H1 (cell line): ENCODE results near the gene PRRT2. TPM values are rescaled to one million over a fixed set of nuclear protein-coding genes. Genes with fewer than 3 reads are reported as not detected.

Experiments
- ASH2L ChIP-seq: fragments of 200-600, 300-600 bp; sonication (generic); IDR thresholded peaks from one replicate; pipeline ENCODE4 v1.7.1; 2017; ENCODE audit warnings: low read length
- BACH1 ChIP-seq: IDR thresholded peaks from 2 replicates; pipeline ENCODE4 v1.6.1; 2012; ENCODE audit warnings: low read length, improper control_type of control experiment
- BCL11A ChIP-seq, 2 experiments: IDR thresholded peaks; one replicate each; pipeline ENCODE4 v1.6.1; 2011; ENCODE audit warnings: low read depth in 2 of 2, low read length in 2 of 2, mild to moderate bottlenecking in 2 of 2
- CBX5 ChIP-seq: fragments of 300-800, 300-1000 bp; sonication (generic); IDR thresholded peaks from 2 replicates; pipeline ENCODE4 v1.7.1; 2016; ENCODE audit warnings: antibody characterized with exemption, low read length, low read depth
- CEBPB ChIP-seq: IDR thresholded peaks from 2 replicates; pipeline ENCODE4 v1.6.1; 2012; ENCODE audit warnings: low read depth, low read length
- CHD2 ChIP-seq: IDR thresholded peaks from 2 replicates; pipeline ENCODE4 v1.6.1; 2012; ENCODE audit warnings: low read length, improper control_type of control experiment
- CREB1 ChIP-seq: IDR thresholded peaks from 2 replicates; pipeline ENCODE4 v1.6.1; 2012; ENCODE audit warnings: inconsistent platforms
- EZH2 ChIP-seq: fragments of 200-600 bp; sonication (generic); IDR thresholded peaks from 2 replicates; pipeline ENCODE4 v1.7.1; 2012; ENCODE audit warnings: low read depth, mild to moderate bottlenecking, moderate library complexity, low read length, inconsistent platforms; ENCODE audit not compliant: severe bottlenecking
- FOSL1 ChIP-seq: IDR thresholded peaks from 2 replicates; pipeline ENCODE4 v1.6.1; 2011; ENCODE audit warnings: mild to moderate bottlenecking, low read depth, low read length, moderate library complexity; ENCODE audit not compliant: insufficient read depth
- GTF2F1 ChIP-seq: IDR thresholded peaks from 2 replicates; pipeline ENCODE4 v1.6.1; 2012; ENCODE audit warnings: low read depth, low read length, improper control_type of control experiment, borderline replicate concordance
- HDAC6 ChIP-seq: IDR thresholded peaks from one replicate; pipeline ENCODE4 v1.7.1; 2012; ENCODE audit warnings: low read depth, mild to moderate bottlenecking, inconsistent platforms, low read length, moderate library complexity
- KDM1A ChIP-seq: fragments of 200-600, 300-600 bp; sonication (generic); IDR thresholded peaks from 2 replicates; pipeline ENCODE4 v1.7.1; 2016; ENCODE audit warnings: mild to moderate bottlenecking, low read length, borderline replicate concordance
- NANOG ChIP-seq: IDR thresholded peaks from 2 replicates; pipeline ENCODE4 v1.6.1; 2011; ENCODE audit warnings: low read length, low read depth, mild to moderate bottlenecking, inconsistent platforms; ENCODE audit not compliant: insufficient read depth, poor library complexity, severe bottlenecking
- PHF8 ChIP-seq: fragments of 200-600 bp; sonication (generic); conservative IDR thresholded peaks from 2 replicates; pipeline ENCODE4 v1.7.1; 2012; ENCODE audit warnings: low read depth, mild to moderate bottlenecking, inconsistent platforms, low read length, moderate library complexity
- POU5F1 ChIP-seq: IDR thresholded peaks from 2 replicates; pipeline ENCODE4 v1.6.1; 2011; ENCODE audit warnings: low read depth, mild to moderate bottlenecking, low read length, moderate library complexity
- RAD21 ChIP-seq, 2 experiments: IDR thresholded peaks in 1 of 2; conservative IDR thresholded peaks in 1 of 2; 2 replicates each; pipeline ENCODE4 v1.6.1; 2011; ENCODE audit warnings: low read depth in 2 of 2, low read length in 2 of 2, improper control_type of control experiment in 1 of 2, inconsistent platforms in 1 of 2, mild to moderate bottlenecking in 1 of 2, moderate library complexity in 1 of 2
- RNF2 ChIP-seq: fragments of 200-900, 300-1000 bp; sonication (generic); IDR thresholded peaks from 2 replicates; pipeline ENCODE4 v1.7.1; 2016; ENCODE audit warnings: borderline replicate concordance, low read depth, mild to moderate bottlenecking, antibody characterized with exemption, low read length; ENCODE audit not compliant: poor library complexity, severe bottlenecking; ENCODE audit errors: missing control alignments
- SAP30 ChIP-seq: fragments of 300-600 bp; sonication (generic); IDR thresholded peaks from 2 replicates; pipeline ENCODE4 v1.7.1; 2012; ENCODE audit warnings: low read length, moderate library complexity, mild to moderate bottlenecking, inconsistent platforms; ENCODE audit not compliant: insufficient read depth, insufficient replicate concordance
- SP1 ChIP-seq: IDR thresholded peaks from 2 replicates; pipeline ENCODE4 v1.6.1; 2011; ENCODE audit warnings: low read depth, low read length
- SP2 ChIP-seq: IDR thresholded peaks from 2 replicates; pipeline ENCODE4 v1.6.1; 2012; ENCODE audit warnings: mild to moderate bottlenecking, low read length, inconsistent platforms
- TAF1 ChIP-seq: IDR thresholded peaks from 2 replicates; pipeline ENCODE4 v1.6.1; 2011; ENCODE audit warnings: mild to moderate bottlenecking, low read depth, low read length
- TAF7 ChIP-seq: optimal IDR thresholded peaks from 2 replicates; pipeline ENCODE3; 2011; ENCODE audit warnings: low read depth, mild to moderate bottlenecking, inconsistent platforms, low read length, moderate library complexity, borderline replicate concordance
- YY1 ChIP-seq: IDR thresholded peaks from 2 replicates; pipeline ENCODE4 v1.6.1; 2011; ENCODE audit warnings: low read depth, mild to moderate bottlenecking, low read length
- polyA plus RNA-seq, 7 experiments: library from polyadenylated mRNA; depleted of rRNA in 3 of 7; stranded (reverse) in 5 of 7; unstranded in 2 of 7; fragments of >200 nt in 5 of 7; fragments of 200-250 nt in 2 of 7; gene quantifications; 1 replicate in 5 of 7; 2 replicates in 1 of 7; 4 replicates in 1 of 7; pipeline versions ENCODE4 v1.2.1 to v1.2.3, GENCODE V29; 2011 to 2013; ENCODE audit warnings: missing spikeins in 2 of 7, mixed read lengths in 2 of 7
- total RNA-seq: library from RNA; stranded (reverse); fragmentation: NEBNext Ultra II Directional; extraction: Animal tissue kit (Norgen Biotek cat#: 25700); gene quantifications from 2 replicates; pipeline ENCODE4 v1.2.1, GENCODE V29; 2021
- TF ChIP-seq, protein P1 (sequence below): IDR thresholded peaks from 2 replicates; pipeline ENCODE4 v1.6.1; 2011; ENCODE audit warnings: low read length, improper control_type of control experiment

Gene PRRT2
- total and polyA plus RNA-seq, 2 of the 8 experiments (the other 6 are each of a cell fraction or from before 2014, with no cell fraction given), result 12.8 to 32.6 TPM

DNA sequence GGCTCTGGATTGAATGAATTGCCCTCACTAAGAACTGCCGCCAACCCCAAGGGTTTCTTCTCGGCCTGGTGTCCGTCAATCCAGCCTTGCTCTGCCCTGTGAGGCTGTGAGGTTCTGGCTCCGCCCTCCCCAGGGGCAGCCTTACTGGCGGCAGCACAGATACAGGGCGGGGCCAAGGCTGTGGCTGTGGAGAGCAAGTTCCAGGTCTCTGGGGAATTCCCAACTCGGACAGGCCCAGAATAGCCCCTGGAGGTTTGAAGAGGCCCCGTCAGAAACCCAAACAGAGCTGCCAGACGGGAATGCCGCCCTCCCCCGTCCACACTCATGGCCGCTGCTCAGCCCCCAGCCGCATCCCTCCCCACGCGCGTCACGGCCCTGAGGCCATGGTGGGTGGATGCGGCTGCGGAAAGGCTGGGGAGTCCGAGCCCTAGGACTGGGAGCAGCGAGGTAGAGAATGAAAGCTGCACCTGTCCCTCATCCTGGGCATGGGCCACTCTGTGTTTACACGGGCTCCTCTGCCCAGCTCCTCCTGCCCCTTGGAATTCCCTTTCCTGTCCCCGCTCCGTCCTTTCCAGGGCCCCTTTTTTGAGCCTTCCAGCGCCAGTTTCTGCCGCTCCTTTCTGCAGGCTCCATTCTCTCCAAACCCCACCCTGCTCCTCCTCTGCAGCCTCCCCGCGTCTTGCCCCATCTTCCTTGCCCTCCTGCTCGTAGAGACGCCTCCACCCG is 660 bp upstream of the PRRT2 start (continued):
- no peak for TF ChIP-seq EZH2
- no peak for TF ChIP-seq CBX5
- no peak for TF ChIP-seq HDAC6
- TF ChIP-seq, protein P1, sequence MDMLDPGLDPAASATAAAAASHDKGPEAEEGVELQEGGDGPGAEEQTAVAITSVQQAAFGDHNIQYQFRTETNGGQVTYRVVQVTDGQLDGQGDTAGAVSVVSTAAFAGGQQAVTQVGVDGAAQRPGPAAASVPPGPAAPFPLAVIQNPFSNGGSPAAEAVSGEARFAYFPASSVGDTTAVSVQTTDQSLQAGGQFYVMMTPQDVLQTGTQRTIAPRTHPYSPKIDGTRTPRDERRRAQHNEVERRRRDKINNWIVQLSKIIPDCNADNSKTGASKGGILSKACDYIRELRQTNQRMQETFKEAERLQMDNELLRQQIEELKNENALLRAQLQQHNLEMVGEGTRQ, result no peak
- no peak for TF ChIP-seq BACH1
- no peak; the same call in 1 of the 2 replicates for TF ChIP-seq YY1
- no peak for TF ChIP-seq CREB1
- no peak for TF ChIP-seq PHF8
- no peak for TF ChIP-seq FOSL1
- TF ChIP-seq TAF1, result peak; percentile 52
- peak; percentile 75 for TF ChIP-seq SAP30
- TF ChIP-seq POU5F1, result no peak
- TF ChIP-seq TAF7, result peak; percentile 17
- TF ChIP-seq CEBPB, result no peak
- no peak for TF ChIP-seq BCL11A (IDR thresholded peaks at IDR 0.05; ENCODE audit: low read depth in 2 of 2, low read length in 2 of 2)
- TF ChIP-seq NANOG, result no peak
- peak; percentile 33; the same call in 1 of the 2 replicates for TF ChIP-seq SP1
- TF ChIP-seq RAD21 (IDR thresholded peaks at IDR 0.05 in 1 of 2, conservative IDR thresholded peaks at IDR 0.05 in 1 of 2; ENCODE audit: low read depth in 2 of 2, low read length in 2 of 2), result no peak
- no peak for TF ChIP-seq CHD2
- no peak for TF ChIP-seq GTF2F1
- TF ChIP-seq SP2, result no peak; the same call in 1 of the 2 replicates
- no peak for TF ChIP-seq KDM1A
- no peak for TF ChIP-seq ASH2L
- TF ChIP-seq RNF2, result no peak
